ENCODE measurements around the gene CPT1A. TPM values are rescaled to one million over a fixed set of nuclear protein-coding genes. Genes with fewer than 3 reads are reported as not detected.
"Not testable (repeated sequence)": the region's sequence is repeated elsewhere in the genome, so short reads cannot be mapped to it uniquely, and the experiment has no call there.

The CPT1A gene
- 56.6 TPM for total RNA-seq

DNA sequence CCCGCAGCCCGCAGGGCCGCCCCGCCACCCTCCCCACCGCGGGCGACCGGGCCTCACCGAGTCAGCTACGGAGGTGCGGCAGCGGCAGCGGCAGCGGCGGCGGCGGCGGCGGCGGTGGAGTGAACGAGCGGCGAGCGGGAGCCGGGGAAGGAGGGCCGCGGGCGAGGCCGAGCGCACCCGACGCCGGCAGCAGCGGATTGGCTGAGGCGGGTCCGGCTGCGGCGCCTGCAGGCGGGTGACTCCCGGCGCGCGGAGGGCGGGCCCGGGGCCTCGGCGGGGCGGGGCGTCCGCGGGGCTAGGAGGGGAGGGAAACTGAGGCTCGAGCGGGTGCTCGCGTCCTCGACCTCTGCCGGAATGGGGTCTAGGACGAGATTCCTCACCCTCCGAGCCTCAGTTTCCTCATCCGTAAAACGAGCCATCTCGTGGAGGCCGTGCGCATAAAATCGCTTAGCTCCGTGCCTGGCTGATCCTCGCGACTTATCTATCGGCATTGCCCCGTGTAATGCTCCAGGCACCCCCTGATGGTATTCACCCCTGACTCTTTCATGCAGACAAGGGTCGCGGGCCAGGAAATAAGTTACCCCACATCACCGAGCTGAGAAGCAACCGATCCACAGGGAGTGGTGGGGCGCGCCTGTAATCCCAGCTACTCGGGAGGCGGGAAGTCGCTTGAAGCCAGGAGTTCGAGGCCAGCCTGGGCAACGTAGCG lies at the start of gene CPT1A:
Gene CPT1A (minus strand): TSS at position 199 of the 709 bp plus-strand sequence. CDS start 26,442 bp downstream, outside the sequence.
- DNase-seq (ENCODE audit: low spot score): peak; percentile 86

GRCh38 chr11:68890490-68891231 lies 48.9 kb upstream of the CPT1A start:
- DNase-seq (ENCODE audit: low spot score): peak; percentile 63
- peak; percentile 81 for ATAC-seq

More for the DNA sequence above, at the start of gene CPT1A:
- ATAC-seq: peak; percentile 45

DNA sequence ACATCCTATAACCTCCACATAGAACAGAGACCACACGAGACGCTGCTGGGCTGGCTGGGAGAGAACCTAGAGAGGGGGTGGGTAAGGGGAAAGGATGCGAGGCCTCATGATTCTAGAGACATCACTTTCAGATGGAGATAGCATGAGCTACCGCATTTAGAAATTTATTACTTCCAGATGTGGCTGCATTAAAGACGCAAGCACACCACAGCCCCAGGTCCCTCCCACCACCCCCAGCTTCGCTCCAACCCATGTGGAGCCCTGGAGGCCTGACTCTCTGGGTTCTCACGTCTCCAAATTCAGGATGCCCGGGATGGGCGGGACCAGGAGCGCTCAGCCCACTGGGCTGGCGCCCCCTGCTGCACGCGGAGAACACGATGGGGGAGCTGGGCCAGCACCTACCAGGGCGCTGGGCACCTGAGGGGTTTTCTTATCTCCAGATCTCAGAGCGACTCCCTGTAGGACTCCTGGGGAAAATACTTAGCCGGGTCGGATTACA lies 48.3 kb upstream of the CPT1A start:
- no peak for DNase-seq (ENCODE audit: low spot score)
- peak; percentile 42 for ATAC-seq

- not testable (repeated sequence) for ATAC-seq; DNase-seq (ENCODE audit: low spot score)
These were observed 43.1 kb upstream of the CPT1A start for GRCh38 chr11:68884827-68885226.

DNA sequence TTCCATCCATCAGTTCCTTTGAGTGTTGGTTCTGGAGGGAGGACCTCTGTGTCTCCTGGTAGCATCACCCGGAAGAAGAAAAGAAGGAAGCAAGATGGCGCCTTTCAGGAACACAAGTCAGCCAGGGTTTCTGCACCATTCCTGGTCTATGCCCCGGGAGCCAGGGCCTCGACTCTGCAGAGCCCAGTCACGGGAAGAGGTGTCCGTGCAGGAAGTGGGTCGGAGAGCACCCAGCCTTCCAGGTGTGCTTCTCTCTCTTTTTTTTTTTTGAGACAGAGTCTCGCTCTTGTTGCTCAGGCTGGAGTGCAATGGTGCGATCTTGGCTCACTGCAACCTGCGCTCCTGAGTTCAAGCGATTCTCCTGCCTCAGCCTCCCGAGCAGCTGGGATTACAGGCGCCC lies 40.7 kb upstream of the CPT1A start:
- ATAC-seq (no peak), DNase-seq (ENCODE audit: low spot score) (no peak)

DNA sequence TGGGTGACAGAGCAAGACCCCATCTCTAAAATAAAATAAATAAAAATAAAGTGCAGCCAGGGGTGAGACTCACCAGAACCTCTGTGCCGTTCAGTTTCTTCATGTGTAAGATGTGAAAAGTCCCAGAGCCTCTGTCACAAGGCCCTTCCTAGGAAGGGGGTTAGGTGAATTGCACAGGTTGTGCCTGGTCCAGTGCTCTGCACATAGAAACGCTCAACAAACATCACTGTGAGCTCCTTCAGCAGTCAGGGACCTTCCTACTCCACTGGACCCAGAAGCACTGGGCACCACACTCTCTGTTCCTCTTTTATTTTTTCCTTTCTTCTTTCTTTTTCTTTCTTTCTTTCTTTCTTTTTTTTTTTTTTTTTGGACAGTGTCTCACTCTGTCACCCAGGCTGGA lies 39.6 kb upstream of the CPT1A start:
- ATAC-seq: no peak
- no peak for DNase-seq (ENCODE audit: low spot score)

DNA sequence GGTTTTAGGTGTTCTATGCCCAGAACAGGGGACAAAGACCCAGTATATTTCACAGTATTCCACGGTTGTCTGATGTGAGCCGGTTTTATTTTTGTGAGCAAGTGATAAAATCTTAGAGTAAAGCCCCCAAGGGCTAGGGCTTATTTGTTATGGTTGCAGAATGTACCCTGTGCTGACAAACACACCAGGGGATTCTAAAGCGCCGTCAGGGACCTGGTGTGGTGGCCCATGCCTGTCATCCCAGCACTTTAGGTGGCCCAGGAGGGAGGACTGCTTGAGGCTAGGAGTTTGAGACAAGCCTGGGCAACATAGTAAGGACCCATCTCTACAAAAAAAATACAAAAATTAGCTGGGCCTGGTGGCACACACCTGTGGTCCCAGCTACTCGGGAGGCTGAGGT lies 39.1 kb upstream of the CPT1A start:
- DNase-seq (ENCODE audit: low spot score) (no peak), ATAC-seq (no peak)

GRCh38 chr11:68878022-68878421 lies 36.3 kb upstream of the CPT1A start:
- peak; percentile 75 for ATAC-seq
- no peak for DNase-seq (ENCODE audit: low spot score)

GRCh38 chr11:68872216-68873003 lies 30.7 kb upstream of the CPT1A start:
- ATAC-seq (no peak), DNase-seq (ENCODE audit: low spot score) (no peak)

- ATAC-seq: peak; percentile 45
- no peak for DNase-seq (ENCODE audit: low spot score)
These were observed 28.8 kb upstream of the CPT1A start for GRCh38 chr11:68870470-68870869.

- DNase-seq (ENCODE audit: low spot score): no peak
- no peak for ATAC-seq
These were observed 26.6 kb upstream of the CPT1A start for GRCh38 chr11:68868221-68868835.

DNA sequence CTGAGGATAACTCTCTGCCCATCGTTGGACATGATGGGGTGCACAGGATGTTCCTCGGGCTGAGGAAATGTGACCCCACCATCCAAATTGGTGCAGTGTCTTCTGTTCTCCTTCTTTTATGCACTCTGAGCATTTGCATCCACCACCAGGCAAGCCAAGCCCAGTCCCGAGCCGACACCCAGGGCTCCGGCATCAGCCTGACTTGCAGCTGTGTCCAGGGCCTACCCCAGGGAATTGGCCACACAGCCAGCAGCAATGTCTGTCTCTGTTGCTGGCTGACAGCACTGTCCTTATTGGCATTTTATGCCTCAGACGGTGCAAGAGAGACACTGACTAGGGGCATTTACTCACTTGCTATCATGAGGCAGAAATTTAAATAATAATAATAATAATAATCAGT lies 25.4 kb upstream of the CPT1A start:
- DNase-seq (ENCODE audit: low spot score) (no peak), ATAC-seq (no peak)

- DNase-seq (ENCODE audit: low spot score) (no peak), ATAC-seq (no peak)
These were observed 23.5 kb upstream of the CPT1A start for GRCh38 chr11:68865241-68865640.

DNA sequence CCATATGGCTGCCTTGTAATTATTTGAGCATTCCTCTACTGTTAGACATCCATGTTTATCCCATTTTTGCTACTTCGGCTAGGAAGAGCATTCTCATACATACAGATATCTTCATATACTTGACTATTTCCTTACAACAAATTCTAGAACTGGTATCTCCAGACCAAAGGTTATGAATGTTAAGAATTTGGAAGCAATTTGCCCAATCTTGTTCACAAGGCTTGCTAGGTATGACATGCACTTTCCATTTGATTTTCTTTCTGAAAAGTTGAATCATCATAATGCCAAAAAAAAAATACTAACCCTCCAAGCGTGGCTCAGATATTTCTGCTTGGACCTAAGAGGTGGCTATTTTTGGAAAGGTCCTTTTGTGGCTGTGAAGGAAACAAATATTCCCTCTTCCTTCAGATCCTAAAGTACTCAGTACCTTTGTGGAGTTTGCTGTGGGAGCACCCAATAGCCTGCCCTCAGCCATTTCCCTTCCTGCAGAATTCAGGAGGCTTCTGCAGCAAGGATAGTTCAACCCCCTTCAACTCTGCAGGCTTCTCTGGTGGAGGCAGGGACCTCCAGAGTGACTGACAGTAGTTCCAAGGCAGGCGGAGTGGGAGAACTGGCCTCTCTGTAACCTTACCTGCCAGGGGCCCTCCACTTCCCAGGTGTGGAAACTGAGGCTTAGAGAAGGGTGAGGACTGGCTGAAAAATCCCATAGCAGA lies 22.0 kb upstream of the CPT1A start:
- ATAC-seq (no peak), DNase-seq (ENCODE audit: low spot score) (no peak)

GRCh38 chr11:68862421-68862820 lies 20.7 kb upstream of the CPT1A start:
- DNase-seq (ENCODE audit: low spot score): no peak
- ATAC-seq: no peak

GRCh38 chr11:68859123-68859522 lies 17.4 kb upstream of the CPT1A start:
- ATAC-seq (no peak), DNase-seq (ENCODE audit: low spot score) (no peak)

- ATAC-seq: peak; percentile 38
- DNase-seq (ENCODE audit: low spot score): no peak
These were observed 15.4 kb upstream of the CPT1A start for GRCh38 chr11:68857037-68857586.

DNA sequence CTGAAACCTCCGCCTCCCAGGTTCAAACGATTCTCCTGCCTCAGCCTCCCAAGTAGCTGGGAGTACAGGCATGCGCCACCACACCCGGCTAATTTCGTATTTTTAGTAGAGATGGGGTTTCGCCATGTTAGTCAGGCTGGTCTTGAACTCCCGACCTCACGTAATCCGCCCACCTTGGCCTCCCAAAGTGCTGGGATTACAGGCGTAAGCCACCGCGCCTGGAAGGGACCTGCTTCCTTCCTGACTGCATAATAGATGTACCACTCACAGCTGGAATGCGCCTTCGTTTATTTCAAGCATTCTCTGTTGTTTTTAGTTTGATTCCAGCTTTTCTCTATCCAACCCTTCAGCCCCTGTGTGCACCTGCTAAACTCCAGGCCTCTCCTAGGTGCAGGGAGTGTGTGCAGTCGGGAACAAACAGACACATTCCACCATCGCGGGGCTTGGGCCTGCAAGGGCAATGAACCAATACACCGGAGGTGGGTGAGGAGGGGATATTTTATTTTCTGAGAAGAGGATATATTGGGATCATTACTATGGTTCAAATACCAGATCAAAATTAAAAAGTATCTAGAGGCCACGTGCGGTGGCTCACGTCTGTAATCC lies 14.8 kb upstream of the CPT1A start:
- not testable (repeated sequence) for DNase-seq (ENCODE audit: low spot score); ATAC-seq

DNA sequence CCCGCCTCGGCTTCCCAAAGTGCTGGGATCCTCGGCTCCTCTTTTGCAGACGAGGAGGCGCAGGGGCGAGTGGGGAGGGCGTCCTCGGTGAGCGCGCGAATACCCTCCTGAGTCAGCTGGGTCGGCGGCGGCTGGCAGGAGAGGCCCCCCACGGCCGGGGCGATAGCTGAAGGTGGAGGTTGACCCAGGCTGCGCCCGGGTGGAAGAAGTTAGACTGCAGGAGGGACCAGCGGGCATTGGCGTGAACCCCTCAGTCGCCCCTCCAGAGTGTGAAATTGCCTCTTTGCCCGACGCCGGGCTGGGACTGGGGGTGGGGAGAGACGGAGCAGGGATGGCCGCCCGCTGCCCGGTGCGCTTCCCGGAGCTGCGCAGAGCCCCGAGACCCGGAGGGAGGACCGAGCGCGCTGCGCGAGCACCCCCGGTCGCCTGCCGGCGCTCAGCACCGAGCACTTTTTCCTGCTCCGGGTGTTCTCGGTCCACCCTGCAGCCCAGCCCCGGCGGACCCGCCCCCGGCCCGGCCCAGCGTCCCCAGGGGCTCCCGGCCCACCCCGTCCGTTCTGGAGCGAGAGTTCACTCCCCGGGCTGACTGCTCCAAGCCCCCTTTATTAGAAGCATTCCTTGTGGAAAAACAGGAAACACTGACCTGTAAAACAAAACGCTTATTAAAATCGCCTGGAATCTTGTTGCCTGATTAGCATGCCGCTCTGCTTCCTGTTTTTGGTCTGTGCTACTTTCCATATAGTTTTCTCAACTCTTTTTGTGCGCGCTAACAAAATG lies 13.7 kb upstream of the CPT1A start:
- ATAC-seq (peak; percentile 65), DNase-seq (ENCODE audit: low spot score) (no peak)
